ENCODE data around the gene IDUA. TPM values are rescaled to one million over a fixed set of nuclear protein-coding genes. Genes with fewer than 3 reads are reported as not detected.

The IDUA gene
- total RNA-seq, 4 donors from 2014 or later = 23.9 to 79.4 (median 52.9) TPM

DNA sequence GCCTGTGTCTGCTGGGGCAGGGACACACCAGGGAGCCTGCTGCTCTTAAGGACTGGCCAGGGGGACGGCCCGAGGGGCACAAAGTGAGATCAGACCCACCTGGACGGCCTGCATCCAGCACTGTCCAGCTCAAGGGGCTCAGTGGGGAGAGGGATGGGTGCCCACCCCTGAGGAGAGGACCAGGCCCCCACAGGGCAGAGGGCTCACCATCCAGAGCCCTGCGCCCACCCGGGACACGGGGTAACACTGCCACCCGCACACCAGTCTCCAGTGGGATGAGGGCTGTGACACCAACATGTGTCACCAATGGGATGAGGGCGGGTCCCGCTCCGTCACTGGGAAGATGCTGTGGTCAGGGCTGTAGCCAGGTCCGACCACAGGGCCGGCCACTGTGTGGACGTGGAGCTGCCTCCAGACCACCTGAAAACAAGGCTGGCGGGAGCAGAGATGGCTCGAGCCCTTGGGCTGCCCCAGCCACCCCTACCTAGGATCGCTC lies 26.7 kb upstream of the IDUA start:
- WGBS, 2 donors = 86 to 88% methylated on average over 8 to 15 of the region's 16 CpGs
- TF ChIP-seq, protein P1, sequence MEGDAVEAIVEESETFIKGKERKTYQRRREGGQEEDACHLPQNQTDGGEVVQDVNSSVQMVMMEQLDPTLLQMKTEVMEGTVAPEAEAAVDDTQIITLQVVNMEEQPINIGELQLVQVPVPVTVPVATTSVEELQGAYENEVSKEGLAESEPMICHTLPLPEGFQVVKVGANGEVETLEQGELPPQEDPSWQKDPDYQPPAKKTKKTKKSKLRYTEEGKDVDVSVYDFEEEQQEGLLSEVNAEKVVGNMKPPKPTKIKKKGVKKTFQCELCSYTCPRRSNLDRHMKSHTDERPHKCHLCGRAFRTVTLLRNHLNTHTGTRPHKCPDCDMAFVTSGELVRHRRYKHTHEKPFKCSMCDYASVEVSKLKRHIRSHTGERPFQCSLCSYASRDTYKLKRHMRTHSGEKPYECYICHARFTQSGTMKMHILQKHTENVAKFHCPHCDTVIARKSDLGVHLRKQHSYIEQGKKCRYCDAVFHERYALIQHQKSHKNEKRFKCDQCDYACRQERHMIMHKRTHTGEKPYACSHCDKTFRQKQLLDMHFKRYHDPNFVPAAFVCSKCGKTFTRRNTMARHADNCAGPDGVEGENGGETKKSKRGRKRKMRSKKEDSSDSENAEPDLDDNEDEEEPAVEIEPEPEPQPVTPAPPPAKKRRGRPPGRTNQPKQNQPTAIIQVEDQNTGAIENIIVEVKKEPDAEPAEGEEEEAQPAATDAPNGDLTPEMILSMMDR (IDR thresholded peaks at IDR 0.05) = no peak
- TF ChIP-seq POLR2A (IDR thresholded peaks at IDR 0.05) = no peak
- no peak for TF ChIP-seq EP300 (IDR thresholded peaks at IDR 0.05)

DNA sequence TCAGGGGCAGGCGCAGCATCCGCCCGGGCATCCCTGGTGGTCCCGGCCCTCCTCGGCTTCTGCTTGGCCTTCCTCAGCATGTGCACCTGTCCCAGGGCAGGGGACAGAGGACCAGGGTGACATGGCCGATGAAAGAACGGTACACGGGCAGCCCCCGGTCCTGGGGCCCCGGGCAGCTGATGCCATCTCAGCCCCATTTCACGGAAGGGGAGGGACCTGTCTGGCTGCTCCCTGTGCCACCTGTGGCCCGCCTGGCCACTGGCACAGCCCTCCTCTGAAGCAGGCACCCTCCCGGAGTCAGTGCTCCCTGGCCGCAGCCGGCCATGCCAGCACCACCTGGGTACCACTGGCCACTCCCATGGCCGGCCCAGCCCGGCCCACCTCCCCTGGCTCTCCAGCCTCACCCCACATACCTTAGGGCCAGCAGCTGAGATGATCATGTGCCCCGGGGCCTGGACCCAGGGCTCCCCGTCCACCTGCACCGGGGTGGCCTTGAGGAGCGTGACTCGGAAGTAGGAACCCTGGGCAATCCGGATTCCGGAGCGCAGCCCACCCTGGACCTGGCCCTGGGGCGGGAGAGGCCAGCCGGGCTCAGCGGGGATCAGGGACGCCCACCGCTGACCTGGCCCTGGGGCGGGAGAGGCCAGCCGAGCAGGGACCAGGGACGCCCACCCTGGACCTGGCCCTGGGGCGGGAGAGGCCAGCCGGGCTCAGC lies 26.1 kb upstream of the IDUA start:
- Histone ChIP-seq H3K27ac (no peak overlapping the region), H3K4me1 (no peaks in the 10 kb centered on the region), H3K9me3 (no peaks in the 10 kb centered on the region), H3K27me3 (no peaks in the 10 kb centered on the region), H3K4me3 (no peak overlapping the region), H3K36me3 (peaks cover 0 to 100% (median 0%) of the 10 kb centered on the region in 3 donors)
- no peak for DNase-seq (ENCODE audit: low spot score in 2 of 2)
- WGBS, 2 donors = 88 to 90% methylated on average over 28 to 34 of the region's 35 CpGs
- no peak for TF ChIP-seq EP300 (IDR thresholded peaks at IDR 0.05)
- no peak for TF ChIP-seq POLR2A (IDR thresholded peaks at IDR 0.05)

More for the DNA sequence above, 26.7 kb upstream of the IDUA start:
- Histone ChIP-seq H3K27ac (no peak overlapping the region), H3K4me3 (no peak overlapping the region), H3K4me1 (no peaks in the 10 kb centered on the region), H3K27me3 (no peaks in the 10 kb centered on the region), H3K36me3 (peaks cover 0 to 100% (median 0%) of the 10 kb centered on the region in 3 donors), H3K9me3 (no peaks in the 10 kb centered on the region)
- no peak for DNase-seq (ENCODE audit: low spot score in 2 of 2)

DNA sequence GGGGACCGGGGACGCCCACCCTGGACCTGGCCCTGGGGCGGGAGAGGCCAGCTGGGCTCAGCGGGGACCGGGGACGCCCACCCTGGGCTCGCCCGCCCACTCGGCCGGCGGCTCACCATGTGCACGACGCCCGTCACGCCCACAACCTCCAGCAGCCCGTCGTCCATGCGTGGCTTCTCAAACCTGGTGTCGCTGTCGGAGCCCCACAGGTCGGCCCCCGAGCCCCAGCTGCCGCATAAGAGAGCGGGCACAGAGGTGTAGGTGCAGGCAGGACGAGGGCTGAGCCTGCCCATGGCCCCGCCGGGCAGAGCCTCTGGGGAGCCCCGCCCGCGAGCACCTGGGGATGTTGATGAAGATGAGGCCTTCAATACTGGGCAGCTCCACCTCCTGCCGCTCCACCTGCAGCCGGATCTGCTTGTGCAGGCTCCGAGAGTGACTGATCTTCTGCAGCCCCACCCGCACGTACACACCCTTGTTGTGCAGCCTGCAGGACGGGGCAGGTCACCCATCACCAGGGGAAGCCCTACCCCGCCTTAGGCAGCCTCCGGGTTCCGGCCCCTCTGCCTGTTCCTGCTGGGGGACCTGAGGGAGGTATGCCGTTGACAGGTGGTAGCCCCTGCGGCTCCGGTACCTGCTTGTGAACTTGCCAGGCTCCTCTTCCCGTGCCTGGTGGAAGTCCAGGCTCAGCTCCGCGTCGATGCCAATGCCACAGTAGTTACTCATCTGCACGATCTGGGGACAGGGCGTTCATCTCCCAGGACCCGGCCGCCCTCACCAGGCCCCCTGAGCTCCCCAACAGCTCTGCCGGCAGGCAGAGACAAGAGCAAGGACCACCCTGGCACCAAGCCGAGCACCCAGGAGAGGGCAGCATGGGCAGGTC lies 25.3 kb upstream of the IDUA start:
- no peak for DNase-seq (ENCODE audit: low spot score in 2 of 2)
- 87 to 90% methylated on average over 37 to 48 of the region's 52 CpGs for WGBS, 2 donors
- H3K36me3 ChIP-seq = peaks cover 0 to 100% (median 0%) of the 10 kb centered on the region in 3 donors
- H3K4me3 ChIP-seq = no peak overlapping the region
- H3K27ac ChIP-seq = peak overlapping the region in 1 of 4 donors; percentile 7
- no peaks in the 10 kb centered on the region for H3K9me3 ChIP-seq
- TF ChIP-seq, protein P1 (IDR thresholded peaks at IDR 0.05) = no peak
- no peak for TF ChIP-seq POLR2A (IDR thresholded peaks at IDR 0.05)
- no peak for TF ChIP-seq EP300 (IDR thresholded peaks at IDR 0.05)
- no peaks in the 10 kb centered on the region for H3K27me3 ChIP-seq
- no peaks in the 10 kb centered on the region for H3K4me1 ChIP-seq

DNA sequence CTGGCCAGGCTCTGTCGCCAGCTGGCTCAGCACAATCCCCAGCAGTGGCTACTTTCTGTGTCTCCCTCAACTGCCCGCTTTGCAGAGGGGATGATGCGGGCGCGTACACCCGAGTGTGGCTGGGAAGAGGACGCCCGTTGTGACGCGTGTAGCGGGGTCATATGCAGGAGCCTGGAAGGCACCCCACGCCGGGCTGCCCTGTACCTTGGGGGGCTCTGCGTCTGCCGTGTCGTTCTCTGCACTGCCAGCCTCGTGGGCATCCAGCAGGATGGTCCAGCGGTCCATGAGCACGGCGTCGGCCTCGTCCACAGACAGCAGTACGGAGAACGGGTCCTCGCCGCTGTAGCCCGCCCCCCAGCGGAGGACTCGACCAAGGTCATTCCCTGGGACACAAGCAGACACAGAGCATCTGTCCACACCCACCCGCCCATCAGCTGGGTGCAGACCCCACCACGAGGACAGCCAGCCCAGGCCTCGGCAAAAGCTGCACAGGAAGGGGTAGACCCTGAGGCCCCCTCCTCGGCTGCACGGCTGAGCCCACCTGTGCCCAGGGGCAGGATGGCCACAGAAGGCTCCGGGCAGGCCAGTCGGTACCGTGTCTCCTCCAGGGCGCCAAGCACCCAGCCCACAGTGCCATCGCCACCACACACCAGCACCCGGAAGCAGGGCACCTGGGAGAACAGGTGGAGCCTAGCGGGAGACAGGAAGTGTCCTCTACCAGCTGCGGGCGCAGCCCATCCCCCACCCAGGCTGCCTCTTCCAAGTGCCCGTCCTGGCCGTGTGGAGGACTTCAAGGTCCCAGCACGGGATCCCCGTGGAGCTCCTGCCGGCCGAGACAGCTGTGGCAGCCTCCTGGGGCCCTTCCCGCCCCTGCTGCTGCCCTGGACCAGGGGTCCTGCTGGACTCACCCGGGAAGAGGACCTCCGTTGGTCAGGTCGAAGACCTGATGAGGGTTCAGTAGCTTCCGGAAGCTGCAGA lies 24.3 kb upstream of the IDUA start:
- DNase-seq (ENCODE audit: low spot score in 2 of 2) = no peak
- Histone ChIP-seq H3K27me3 (no peaks in the 10 kb centered on the region), H3K9me3 (no peaks in the 10 kb centered on the region), H3K4me1 (no peaks in the 10 kb centered on the region), H3K27ac (peak overlapping the region in 1 of 4 donors; percentile 63), H3K36me3 (peaks cover 0 to 100% (median 0%) of the 10 kb centered on the region in 3 donors), H3K4me3 (no peak overlapping the region)
- 90 to 93% methylated on average over 44 to 54 of the region's 54 CpGs for WGBS, 2 donors
- no peak for TF ChIP-seq POLR2A (IDR thresholded peaks at IDR 0.05)
- no peak for TF ChIP-seq EP300 (IDR thresholded peaks at IDR 0.05)
- TF ChIP-seq, protein P1 (IDR thresholded peaks at IDR 0.05) = no peak

All from tibial nerve (tissue), 4 donors.